ENCODE data around the gene GREM1.

GREM1 gene

DNA sequence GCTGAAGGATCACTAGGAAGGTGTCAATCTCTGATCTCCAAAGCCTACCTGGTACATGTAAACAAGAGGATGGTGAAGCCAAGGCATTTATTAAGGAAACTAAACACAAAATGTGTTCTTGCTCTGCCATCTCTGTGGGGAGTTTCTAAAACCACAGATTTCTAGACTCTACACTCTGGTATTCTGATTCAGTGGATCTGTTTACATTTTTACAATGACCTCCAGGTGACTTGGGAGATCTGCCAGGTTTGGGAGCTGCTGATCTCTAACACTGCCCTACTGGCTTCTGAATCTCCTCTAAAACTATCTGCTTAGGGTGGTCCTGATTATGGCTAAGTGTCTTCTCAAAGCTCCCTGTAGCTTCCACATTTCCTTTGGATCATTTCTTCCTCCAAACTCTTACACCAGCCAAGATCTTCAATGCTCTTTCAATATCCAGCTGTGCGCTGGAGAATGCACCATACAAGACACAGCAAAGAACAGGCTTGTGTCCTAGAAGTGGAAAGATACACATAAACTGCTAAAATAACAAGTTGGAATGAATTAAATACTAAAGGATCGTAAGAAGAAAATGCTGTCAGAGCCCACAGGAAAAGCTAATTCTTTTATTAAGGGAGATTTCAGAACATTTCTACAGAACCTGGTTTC, 72.7 kb downstream of the GREM1 start:
- no peak for DNase-seq

DNA sequence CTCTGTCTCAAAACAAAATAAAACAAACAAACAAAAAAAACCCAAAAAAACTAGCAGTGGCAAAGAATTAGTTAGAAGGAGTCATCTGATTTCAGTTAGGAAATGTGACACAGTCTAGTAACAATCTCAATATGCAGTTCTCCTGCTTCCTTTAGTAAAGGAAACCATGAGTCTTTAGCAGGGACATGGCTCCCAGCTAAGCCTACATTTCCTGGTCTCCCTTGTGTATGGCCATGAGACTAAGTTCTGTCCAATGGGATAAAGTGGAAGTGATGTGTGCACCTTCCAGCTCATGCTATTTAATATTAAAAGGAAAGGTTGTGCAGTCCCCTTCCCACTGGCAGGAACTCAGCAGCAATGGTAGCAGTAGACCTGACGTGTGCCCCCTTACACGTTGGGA, 74.6 kb downstream of the GREM1 start:
- no peak for DNase-seq
